ENCODE measurements around the gene MAD2L2. TPM values are rescaled to one million over a fixed set of nuclear protein-coding genes. Genes with fewer than 3 reads are reported as not detected.

MAD2L2 gene
- polyA plus RNA-seq, 1 donor: 35.7 TPM

DNA sequence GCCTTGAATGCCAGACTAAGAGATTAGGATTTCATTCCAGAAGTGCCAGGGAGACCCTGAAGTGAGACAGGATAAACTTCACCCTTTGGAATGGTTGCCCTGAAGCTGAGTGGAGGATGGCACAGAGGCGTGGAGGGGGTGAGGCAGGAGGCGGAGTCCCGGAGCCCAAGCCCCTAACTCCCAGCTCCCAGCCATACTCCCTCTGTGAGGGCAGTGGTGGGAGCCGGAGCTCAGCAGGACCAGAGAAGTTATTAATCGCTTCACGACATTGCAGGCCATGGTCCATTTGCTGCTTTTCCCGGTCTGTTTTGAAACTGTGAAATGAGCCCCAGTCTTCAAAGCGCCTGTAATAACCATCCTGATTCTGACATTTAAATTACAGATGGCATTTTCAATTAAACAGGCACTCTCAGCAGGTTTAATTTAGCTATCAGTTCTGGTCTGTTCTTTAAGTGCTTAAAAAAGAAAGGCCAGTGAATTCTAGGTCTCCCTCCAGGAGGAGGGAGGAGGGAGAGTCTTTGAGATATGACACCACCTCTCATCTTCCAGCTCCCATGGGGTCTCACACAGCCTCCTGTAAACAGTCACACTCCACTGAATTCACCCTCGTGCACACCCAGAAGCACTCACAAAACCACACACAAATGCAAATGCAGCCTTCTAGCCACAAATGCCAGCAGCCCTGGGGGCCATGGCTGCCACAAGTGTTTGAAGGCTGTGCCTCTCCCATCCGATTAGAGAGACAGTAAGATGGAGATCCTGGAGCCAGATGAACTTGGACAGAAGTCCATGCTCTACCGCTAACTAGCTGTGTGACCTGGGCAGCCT, 46.4 kb downstream of the MAD2L2 start:
- DNase-seq: no peak

DNA sequence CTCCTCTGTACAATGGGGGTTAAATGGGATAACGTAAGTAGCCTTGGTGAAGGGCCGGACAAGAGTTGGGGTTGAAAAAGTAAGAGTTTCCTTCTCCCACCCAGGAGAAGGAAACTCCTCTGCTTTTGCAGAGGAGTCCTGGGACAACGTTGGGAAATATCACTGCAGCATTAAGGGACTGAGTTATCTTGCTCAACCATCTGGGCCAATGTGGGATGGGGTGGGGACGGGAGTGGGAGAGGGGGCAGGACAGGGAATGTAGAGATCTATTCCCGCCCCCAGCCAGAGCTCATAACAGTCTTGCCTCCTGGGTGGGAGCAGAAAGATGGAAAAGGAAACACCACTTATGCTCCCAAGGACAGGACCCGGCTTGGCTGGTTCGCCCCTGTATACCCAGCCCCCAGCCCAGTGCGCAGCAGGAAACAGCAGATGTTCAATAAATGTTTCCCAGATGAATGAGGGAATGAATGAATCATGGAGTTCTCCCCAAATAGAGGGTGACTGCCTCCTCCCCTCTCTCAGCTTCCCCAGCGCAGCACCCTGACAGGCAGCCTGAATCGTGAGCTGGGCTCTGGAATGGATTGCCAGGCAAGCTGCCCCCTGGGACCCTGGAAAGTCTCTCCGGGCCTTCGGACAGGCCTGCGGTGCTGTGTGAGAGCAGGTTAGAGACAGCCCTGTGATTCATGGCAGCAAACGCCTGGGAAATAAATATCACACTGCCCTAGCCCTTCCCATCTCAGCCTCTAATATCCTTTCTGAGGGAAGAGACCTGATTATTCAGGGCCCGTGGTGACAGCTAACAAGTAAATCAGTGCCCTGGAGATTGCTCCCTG, 51.5 kb downstream of the MAD2L2 start:
- DNase-seq: no peak

DNA sequence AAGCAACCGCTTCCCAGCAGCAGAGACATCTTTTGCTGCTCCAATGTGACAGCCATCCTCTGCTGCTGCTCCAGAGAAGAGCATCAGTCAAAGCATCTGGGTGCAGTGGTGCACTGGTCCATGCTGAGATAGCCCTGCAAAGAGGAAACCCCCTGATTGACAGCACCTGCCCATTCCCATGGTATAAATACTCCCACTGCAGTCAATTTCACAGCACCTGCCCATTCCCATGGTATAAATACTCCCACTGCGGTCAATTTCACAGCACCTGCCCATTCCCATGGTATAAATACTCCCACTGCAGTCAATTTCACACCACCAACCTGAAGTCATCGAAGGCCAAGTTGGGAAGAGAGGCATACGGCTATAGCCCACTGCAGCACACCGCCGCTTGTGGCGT, 52.2 kb downstream of the MAD2L2 start:
- DNase-seq: no peak

DNA sequence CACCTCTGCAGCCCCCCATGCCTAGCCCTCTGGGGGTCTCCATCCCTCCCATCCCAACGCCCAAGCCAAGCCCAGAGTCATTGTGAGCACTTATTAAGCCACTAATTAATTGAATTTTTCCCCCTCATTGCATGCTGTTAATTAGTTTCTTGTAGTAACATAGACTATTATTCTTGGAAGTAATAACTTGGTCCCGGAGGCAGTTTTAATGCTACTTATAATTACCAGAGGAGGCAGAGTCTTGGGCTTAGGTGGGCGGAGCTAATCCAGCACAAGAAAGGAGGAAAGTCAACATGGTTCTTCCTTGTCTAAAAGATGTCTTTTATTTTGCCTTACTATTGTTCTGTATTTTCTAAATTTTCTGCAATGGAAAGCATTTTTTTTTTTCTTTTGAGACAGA, 54.4 kb downstream of the MAD2L2 start:
- DNase-seq: no peak

Other genes starting within 250 kb of the MAD2L2 start
- gene DISP3, start 202.0 kb downstream of the MAD2L2 start, polyA plus RNA-seq (ENCODE audit: insufficient read length): 1.3 TPM
- 0.35 TPM for gene FBXO2, start 26.7 kb downstream of the MAD2L2 start, polyA plus RNA-seq (ENCODE audit: insufficient read length)
- 12.4 TPM for gene FBXO44, start 26.3 kb downstream of the MAD2L2 start, polyA plus RNA-seq (ENCODE audit: insufficient read length)
- 3.7 TPM for gene FBXO6, start 16.9 kb downstream of the MAD2L2 start, polyA plus RNA-seq (ENCODE audit: insufficient read length)
- gene DRAXIN, start 10.6 kb upstream of the MAD2L2 start, polyA plus RNA-seq (ENCODE audit: insufficient read length): 1.1 TPM
- 37.1 TPM for gene AGTRAP, start 55.0 kb upstream of the MAD2L2 start, polyA plus RNA-seq (ENCODE audit: insufficient read length)
- 0.42 TPM for gene C1orf167, start 81.0 kb upstream of the MAD2L2 start, polyA plus RNA-seq (ENCODE audit: insufficient read length)
- gene MTHFR, start 124.8 kb upstream of the MAD2L2 start, polyA plus RNA-seq (ENCODE audit: insufficient read length): 24.9 TPM
- 26.6 TPM for gene CLCN6, start 125.0 kb upstream of the MAD2L2 start, polyA plus RNA-seq (ENCODE audit: insufficient read length)
- 0.81 TPM for gene NPPA, start 166.6 kb upstream of the MAD2L2 start, polyA plus RNA-seq (ENCODE audit: insufficient read length)
- not detected for gene NPPB, start 177.8 kb upstream of the MAD2L2 start, polyA plus RNA-seq (ENCODE audit: insufficient read length)
- gene KIAA2013, start 245.3 kb upstream of the MAD2L2 start, polyA plus RNA-seq (ENCODE audit: insufficient read length): 34.8 TPM